K562 (cell line): ENCODE results near the gene KLHL25. TPM values are rescaled to one million over a fixed set of nuclear protein-coding genes. Genes with fewer than 3 reads are reported as not detected.

Experiments used
- ATAC-seq: fragments of 200-7000 bp; cut with Tn5 transposase; 3 replicates; pipeline ENCODE4 v1.9.1; 2020; ENCODE audit warnings: moderate library complexity
- BruUV-seq: library from RNA; stranded (reverse); fragments of 400-500 nt; replicated peaks from 2 replicates; lab custom pipeline; 2021; lab: Mats Ljungman, UMichigan
- CTCF ChIA-PET: fragments of 300-600 bp; formaldehyde crosslinking; extraction: SDS; loops from one replicate; lab custom pipeline; 2021; ENCODE audit warnings: low intra/inter-chr PET ratio; lab: Yijun Ruan, JAX
- POLR2A ChIA-PET: fragments of 300-600, 350-650 bp; sonication (Branson Sonifier 250); formaldehyde crosslinking; extraction: SDS; loops from one replicate; lab custom pipeline; 2021; ENCODE audit warnings: antibody characterized with exemption, inconsistent platforms; lab: Yijun Ruan, JAX
- DNase-seq, 4 experiments: peaks; one replicate each; pipeline versions ENCODE4 v3.0.0 to v3.0.0-alpha.2; 2011 to 2018; ENCODE audit warnings: low spot score in 3 of 4, mixed read lengths in 3 of 4; ENCODE audit errors: extremely low read depth in 1 of 4
- FAIRE-seq: peaks from 2 replicates; lab custom pipeline; 2011; peaks lifted over from hg19 to GRCh38; lab: Jason Lieb, UNC
- H2AFZ ChIP-seq: 2 replicates; pipeline ENCODE4 v1.6.0; 2011; ENCODE audit warnings: low read depth, low read length, control low read depth, inconsistent platforms
- H3K27ac ChIP-seq: fragments of 200-600 bp; 3 replicates; pipeline ENCODE4 v1.8.0; 2011; ENCODE audit warnings: low read depth, mild to moderate bottlenecking, control low read depth, inconsistent platforms, low read length, moderate library complexity, mixed read lengths; ENCODE audit errors: extremely low read depth
- H3K27me3 ChIP-seq, 2 experiments: fragments of 300-600 bp in 1 of 2; 2 replicates in 1 of 2; 3 replicates in 1 of 2; pipeline versions ENCODE4 v1.6.0 to v1.8.0; 2011; ENCODE audit warnings: inconsistent platforms in 2 of 2, low read length in 2 of 2, mild to moderate bottlenecking in 1 of 2, mixed read lengths in 1 of 2, moderate library complexity in 1 of 2; ENCODE audit not compliant: control insufficient read depth in 2 of 2, insufficient read depth in 2 of 2
- H3K36me3 ChIP-seq: fragments of 300-600 bp; 3 replicates; pipeline ENCODE4 v1.8.0; 2011; ENCODE audit warnings: mild to moderate bottlenecking, low read length, inconsistent platforms; ENCODE audit not compliant: control insufficient read depth, insufficient read depth
- H3K4me1 ChIP-seq, 2 experiments: fragments of 200-600 bp in 1 of 2; replicated peaks in 1 of 2; 2 replicates in 1 of 2; 3 replicates in 1 of 2; pipeline versions ENCODE4 v1.5.1 to v1.8.0; 2011; ENCODE audit warnings: inconsistent platforms in 2 of 2, low read length in 2 of 2, mild to moderate bottlenecking in 1 of 2, mixed read lengths in 1 of 2, moderate library complexity in 1 of 2; ENCODE audit not compliant: control insufficient read depth in 2 of 2, insufficient read depth in 2 of 2
- H3K4me2 ChIP-seq: 2 replicates; pipeline ENCODE4 v1.6.1; 2011; ENCODE audit warnings: low read length, control low read depth, inconsistent platforms, mixed read lengths; ENCODE audit not compliant: insufficient read depth
- H3K4me3 ChIP-seq: fragments of 200-600 bp; sonication (generic), shearing (Covaris generic); 2 replicates; pipeline ENCODE4 v1.5.1; 2016; ENCODE audit warnings: control low read depth, inconsistent platforms
- H3K79me2 ChIP-seq: fragments of 200-600 bp; 3 replicates; pipeline ENCODE4 v1.8.0; 2011; ENCODE audit warnings: low read length, inconsistent platforms; ENCODE audit not compliant: control insufficient read depth, insufficient read depth
- H3K9ac ChIP-seq, 2 experiments: 2 replicates each; pipeline versions ENCODE4 v1.6.0 to v1.6.1; 2011; ENCODE audit warnings: low read depth in 2 of 2, low read length in 2 of 2, control low read depth in 1 of 2, inconsistent platforms in 1 of 2, mild to moderate bottlenecking in 1 of 2, mixed read lengths in 1 of 2; ENCODE audit not compliant: insufficient read depth in 1 of 2
- H3K9me1 ChIP-seq: one replicate; pipeline ENCODE4 v1.6.0; 2011; ENCODE audit warnings: inconsistent platforms, mild to moderate bottlenecking, low read length, moderate library complexity; ENCODE audit not compliant: control insufficient read depth, insufficient read depth
- H3K9me3 ChIP-seq: replicated peaks from 2 replicates; pipeline ENCODE4 v1.5.1; 2011; ENCODE audit warnings: low read depth, low read length, inconsistent platforms; ENCODE audit not compliant: control insufficient read depth, insufficient read depth
- H4K20me1 ChIP-seq: replicated peaks from 2 replicates; pipeline ENCODE4 v1.6.1; 2011; ENCODE audit warnings: low read length, inconsistent platforms, mixed read lengths; ENCODE audit not compliant: control insufficient read depth, insufficient read depth
- BCLAF1 ChIP-seq, 2 experiments: fragments of 450-650 bp in 1 of 2; IDR thresholded peaks; 2 replicates each; pipeline ENCODE4 v1.6.1; 2011 to 2017; ENCODE audit warnings: low read depth in 2 of 2, antibody characterized with exemption in 1 of 2, borderline replicate concordance in 1 of 2, low read length in 1 of 2, mild to moderate bottlenecking in 1 of 2, mixed read lengths in 1 of 2; ENCODE audit not compliant: control insufficient read depth in 1 of 2
- EWSR1 ChIP-seq: fragments of 450-650 bp; IDR thresholded peaks from 2 replicates; pipeline ENCODE4 v1.6.1; 2018; ENCODE audit warnings: borderline replicate concordance, mild to moderate bottlenecking, low read depth, moderate library complexity; ENCODE audit not compliant: partially characterized antibody
- GABPB1 ChIP-seq: sonication (generic); formaldehyde crosslinking; IDR thresholded peaks from 2 replicates; pipeline ENCODE4 v1.8.0; 2022; ENCODE audit warnings: mild to moderate bottlenecking, missing genetic modification reagents
- NFE2 ChIP-seq: IDR thresholded peaks from 2 replicates; pipeline ENCODE4 v1.6.1; 2014; ENCODE audit warnings: antibody characterized with exemption, low read depth
- NR1H2 ChIP-seq: sonication (generic); formaldehyde crosslinking; IDR thresholded peaks from 2 replicates; pipeline ENCODE4 v1.4.0; 2020; ENCODE audit warnings: mild to moderate bottlenecking, missing genetic modification reagents
- NR2C1 ChIP-seq, 2 experiments: fragments of 450-650 bp; IDR thresholded peaks; 2 replicates each; pipeline ENCODE4 v1.6.1; 2017; ENCODE audit warnings: mild to moderate bottlenecking in 2 of 2, antibody characterized with exemption in 1 of 2, inconsistent platforms in 1 of 2, missing compliant biosample characterization in 1 of 2, missing genetic modification characterization in 1 of 2
- RERE ChIP-seq: sonication (generic); formaldehyde crosslinking; IDR thresholded peaks from 2 replicates; pipeline ENCODE4 v1.8.0; 2023; ENCODE audit warnings: missing genetic modification reagents, mild to moderate bottlenecking, borderline replicate concordance
- SMAD3 ChIP-seq: fragments of 450-650 bp; formaldehyde crosslinking; conservative IDR thresholded peaks from 2 replicates; pipeline ENCODE4 v1.4.0; 2020; ENCODE audit warnings: mild to moderate bottlenecking
- USF2 ChIP-seq: sonication (generic); formaldehyde crosslinking; IDR thresholded peaks from 2 replicates; pipeline ENCODE4 v1.5.0; 2020; ENCODE audit warnings: missing genetic modification reagents
- ZFP1 ChIP-seq: fragments of 450-650 bp; formaldehyde crosslinking; IDR thresholded peaks from 2 replicates; pipeline ENCODE4 v1.4.0; 2020; ENCODE audit warnings: mild to moderate bottlenecking, mixed read lengths
- ZNF24 ChIP-seq: fragments of 450-650 bp; IDR thresholded peaks from 2 replicates; pipeline ENCODE4 v1.6.1; 2016
- WGBS: fragments of 100-300 bp; shearing (Covaris generic); methylation state at CpG from one replicate; pipeline ENCODE4 v1.1.6; 2016; ENCODE audit warnings: low coverage, mixed read lengths; ENCODE audit not compliant: insufficient coverage; ENCODE audit errors: missing lambda C conversion rate; 5-methylcytosine and 5-hydroxymethylcytosine counted together
- in situ Hi-C: fragments of 300-500 bp; cut with MboI; formaldehyde crosslinking; loops from 4 replicates; pipeline ENCODE4 v1.15.0; 2018; ENCODE audit warnings: inconsistent platforms, mixed read lengths
- intact Hi-C: fragments of 100-400 bp; cut with micrococcal nuclease; formaldehyde crosslinking; loops from 2 replicates; pipeline ENCODE4 v1.14.2; 2022
- polyA plus RNA-seq, 8 experiments: library from polyadenylated mRNA; depleted of rRNA in 4 of 8; stranded (reverse) in 5 of 8; unstranded in 3 of 8; fragments of >200 nt; fragmentation: Nextera tagmentation in 2 of 8; fragmentation: Illumina TruSeq in 1 of 8; extraction: Ambion mirVana in 2 of 8; extraction: Trizol in 1 of 8; gene quantifications; 2 replicates each; pipeline versions ENCODE4 v1.2.1 to v1.2.3, GENCODE V29; 2011 to 2014; ENCODE audit warnings: inconsistent platforms in 1 of 8, missing spikeins in 1 of 8
- total RNA-seq, 7 experiments: library from RNA; depleted of rRNA in 6 of 7; stranded (reverse); fragments of >200 nt in 6 of 7; fragmentation: Illumina TruSeq in 2 of 7; extraction: Trizol in 2 of 7; gene quantifications; 2 replicates each; pipeline versions ENCODE4 v1.2.1 to v1.2.3, GENCODE V29; 2011 to 2021; ENCODE audit warnings: low replicate concordance in 1 of 7

Gene KLHL25
- total and polyA plus RNA-seq, 9 of the 15 experiments (the other 6 are each of a cell fraction or from before 2014, with no cell fraction given) = 0.04 to 0.14 (median 0.10) TPM; not detected in 3

GRCh38 chr15:85758655-85758978, 36.1 kb downstream of the KLHL25 start:
- intact Hi-C loops = no loop called here
- H3K27ac ChIP-seq = no peak overlapping the region
- no peak for DNase-seq
- H4K20me1 ChIP-seq = no peaks in the 10 kb centered on the region; the same call in 1 of the 2 replicates
- peaks cover 3% of the 10 kb centered on the region for H3K9me1 ChIP-seq
- WGBS = 1% methylated on average over 21 of the region's 21 CpGs
- in situ Hi-C loops = no loop called here
- CTCF ChIA-PET = no interaction called here
- no peak for ATAC-seq
- no peak overlapping the region for H2AFZ ChIP-seq
- H3K9me3 ChIP-seq = no peaks in the 10 kb centered on the region
- BruUV-seq = no TSS peak
- no peak overlapping the region for H3K9ac ChIP-seq
- no peak for TF ChIP-seq SMAD3 (CRISPR knock-in tag)
- TF ChIP-seq GABPB1 (CRISPR knock-in tag) = no peak
- TF ChIP-seq NR1H2 = no peak
- no peak for TF ChIP-seq USF2
- no peak for TF ChIP-seq ZNF24
- TF ChIP-seq ZFP1 (CRISPR knock-in tag) = no peak
- TF ChIP-seq BCLAF1 (IDR thresholded peaks at IDR 0.05; ENCODE audit: borderline replicate concordance in 1 of 2, control insufficient read depth in 1 of 2, low read depth in 2 of 2, low read length in 1 of 2) = no peak
- TF ChIP-seq EWSR1 = no peak
- TF ChIP-seq NR2C1 (IDR thresholded peaks at IDR 0.05) = no peak
- no peak for TF ChIP-seq NR2C1 (tag; IDR thresholded peaks at IDR 0.05)
- no peak for TF ChIP-seq NFE2
- TF ChIP-seq RERE (CRISPR knock-in tag) = no peak
- no peaks in the 10 kb centered on the region for H3K79me2 ChIP-seq
- no peak for FAIRE-seq
- no peaks in the 10 kb centered on the region for H3K4me1 ChIP-seq
- H3K4me2 ChIP-seq = no peak overlapping the region
- H3K27me3 ChIP-seq = peaks cover 4 to 38% of the 10 kb centered on the region in 2 experiments; a peak in 3 of 5 replicates
- no peaks in the 10 kb centered on the region for H3K36me3 ChIP-seq
- POLR2A ChIA-PET = interaction anchor here (0.7 kb wide), 1 partner anchor 15 kb away, joined by 3 read pairs; no protein-coding TSS in a partner anchor
- no peak overlapping the region for H3K4me3 ChIP-seq
